A549 (cell line): ENCODE measurements around the gene SLC43A1. TPM values are rescaled to one million over a fixed set of nuclear protein-coding genes. Genes with fewer than 3 reads are reported as not detected.

Experiments
- ATAC-seq, 2 experiments: fragments of 200-7000 bp in 1 of 2; fragments of >200 bp in 1 of 2; cut with Nextera tagmentation in 1 of 2; cut with Tn5 transposase in 1 of 2; 3 replicates each; pipeline versions ENCODE4 v1.8.0 to v1.9.1; 2018 to 2020; ENCODE audit warnings: mild to moderate bottlenecking in 1 of 2, moderate library complexity in 1 of 2
- CTCF ChIA-PET: fragments of 300-600 bp; sonication (Branson Sonifier 250); formaldehyde crosslinking; extraction: SDS; loops from one replicate; lab custom pipeline; 2021; ENCODE audit warnings: antibody characterized with exemption, inconsistent platforms; lab: Yijun Ruan, JAX
- POLR2A ChIA-PET: fragments of 350-600 bp; formaldehyde crosslinking; extraction: SDS; loops from one replicate; lab custom pipeline; 2021; ENCODE audit warnings: antibody characterized with exemption, inconsistent platforms; lab: Yijun Ruan, JAX
- DNase-seq, 2 experiments: peaks; one replicate each; pipeline versions ENCODE4 v3.0.0 to v3.0.0-alpha.2; 2011 to 2016; ENCODE audit warnings: low read depth in 1 of 2, low spot score in 1 of 2
- FAIRE-seq: peaks from 2 replicates; lab custom pipeline; 2011; peaks lifted over from hg19 to GRCh38; lab: Jason Lieb, UNC
- H3K27ac ChIP-seq, 2 experiments: fragments of >200 bp; sonication (Bioruptor Twin); formaldehyde crosslinking; 3 replicates each; pipeline ENCODE4 v1.5.1; 2016 to 2017
- H3K4me1 ChIP-seq: fragments of >200 bp; sonication (Bioruptor Twin); formaldehyde crosslinking; 3 replicates; pipeline ENCODE4 v1.6.1; 2016
- H3K4me2 ChIP-seq: fragments of >200 bp; sonication (Bioruptor Twin); formaldehyde crosslinking; 3 replicates; pipeline ENCODE4 v1.6.1; 2016
- H3K4me3 ChIP-seq: fragments of >200 bp; sonication (Bioruptor Twin); formaldehyde crosslinking; 3 replicates; pipeline ENCODE4 v1.5.1; 2016
- H3K9me3 ChIP-seq: fragments of >200 bp; sonication (Bioruptor Twin); formaldehyde crosslinking; 3 replicates; pipeline ENCODE4 v1.6.1; 2016
- CBX8 ChIP-seq: fragments of 200-600 bp; sonication (generic); IDR thresholded peaks from 2 replicates; pipeline ENCODE4 v1.6.1; 2016
- CHD2 ChIP-seq: fragments of 150-350 bp; IDR thresholded peaks from 2 replicates; pipeline ENCODE4 v1.6.1; 2014; ENCODE audit warnings: low read length; ENCODE audit not compliant: partially characterized antibody
- HDAC2 ChIP-seq: fragments of 200-600 bp; sonication (generic); IDR thresholded peaks from 2 replicates; pipeline ENCODE4 v1.6.1; 2016
- KDM5A ChIP-seq: fragments of 200-600 bp; sonication (generic); IDR thresholded peaks from 2 replicates; pipeline ENCODE4 v1.6.1; 2016; ENCODE audit warnings: antibody characterized with exemption, mild to moderate bottlenecking
- MYC ChIP-seq: IDR thresholded peaks from 2 replicates; pipeline ENCODE4 v1.6.1; 2012; ENCODE audit warnings: mild to moderate bottlenecking, inconsistent platforms, low read length, improper control_type of control experiment, borderline replicate concordance
- NPAS2 ChIP-seq: fragments of 250-450 bp; sonication (Bioruptor Pico); IDR thresholded peaks from 2 replicates; pipeline ENCODE4 v1.8.0; 2022; ENCODE audit warnings: mild to moderate bottlenecking, moderate library complexity, borderline replicate concordance
- POLR2AphosphoS2 ChIP-seq: conservative IDR thresholded peaks from 2 replicates; pipeline ENCODE4 v1.6.1; 2012; ENCODE audit warnings: low read length, improper control_type of control experiment, inconsistent platforms
- RFX5 ChIP-seq: fragments of 450-650 bp; IDR thresholded peaks from 2 replicates; pipeline ENCODE4 v1.7.1; 2014; ENCODE audit warnings: antibody characterized with exemption, mild to moderate bottlenecking, moderate library complexity
- SREBF2 ChIP-seq: fragments of 450-650 bp; IDR thresholded peaks from 2 replicates; pipeline ENCODE4 v1.6.1; 2014; ENCODE audit warnings: mild to moderate bottlenecking, moderate library complexity
- ZFP36 ChIP-seq: fragments of 450-650 bp; IDR thresholded peaks from 2 replicates; pipeline ENCODE4 v1.6.1; 2014; ENCODE audit warnings: borderline replicate concordance; ENCODE audit not compliant: partially characterized antibody
- WGBS: methylation state at CpG from one replicate; pipeline ENCODE4 v1.1.6; 2017; ENCODE audit errors: missing lambda C conversion rate; 5-methylcytosine and 5-hydroxymethylcytosine counted together
- polyA plus RNA-seq, 4 experiments: library from polyadenylated mRNA; depleted of rRNA in 3 of 4; stranded (reverse); fragments of >200 nt; fragmentation: RNase III in 1 of 4; extraction: RNeasy Plus Mini Kit Qiagen cat#74134 plus additional on column Dnase treatment in 1 of 4; gene quantifications; 2 replicates in 3 of 4; 3 replicates in 1 of 4; pipeline ENCODE4 v1.2.3, GENCODE V29; 2011 to 2017
- TF ChIP-seq, protein P1 (sequence below): fragments of >200 bp; sonication (Bioruptor Twin); formaldehyde crosslinking; IDR thresholded peaks from 2 replicates; pipeline ENCODE4 v1.6.1; 2016
- TF ChIP-seq, protein P2 (sequence below): IDR thresholded peaks from 2 replicates; pipeline ENCODE4 v1.6.1; 2012
- TF ChIP-seq, protein P3 (sequence below): fragments of >200 bp; sonication (Bioruptor Twin); formaldehyde crosslinking; IDR thresholded peaks from 3 replicates; pipeline ENCODE4 v1.5.1; 2016
- TF ChIP-seq, protein P4 (sequence below): IDR thresholded peaks from 2 replicates; pipeline ENCODE4 v1.6.1; 2012; ENCODE audit warnings: low read depth, borderline replicate concordance
- TF ChIP-seq, protein P5 (sequence below): fragments of >200 bp; sonication (Bioruptor Twin); formaldehyde crosslinking; IDR thresholded peaks from 3 replicates; pipeline ENCODE4 v1.6.1; 2016
- TF ChIP-seq, protein P6 (sequence below): fragments of 250-450 bp; sonication (Bioruptor Pico); IDR thresholded peaks from 2 replicates; pipeline ENCODE4 v1.5.0; 2021; ENCODE audit warnings: mild to moderate bottlenecking, moderate library complexity, borderline replicate concordance
- TF ChIP-seq, protein P7 (sequence below): IDR thresholded peaks from 2 replicates; pipeline ENCODE4 v1.6.1; 2012

SLC43A1 gene
- polyA plus RNA-seq, 2 of the 4 experiments (the other 2 are of a cell fraction), result 1.0 to 4.6 TPM

DNA sequence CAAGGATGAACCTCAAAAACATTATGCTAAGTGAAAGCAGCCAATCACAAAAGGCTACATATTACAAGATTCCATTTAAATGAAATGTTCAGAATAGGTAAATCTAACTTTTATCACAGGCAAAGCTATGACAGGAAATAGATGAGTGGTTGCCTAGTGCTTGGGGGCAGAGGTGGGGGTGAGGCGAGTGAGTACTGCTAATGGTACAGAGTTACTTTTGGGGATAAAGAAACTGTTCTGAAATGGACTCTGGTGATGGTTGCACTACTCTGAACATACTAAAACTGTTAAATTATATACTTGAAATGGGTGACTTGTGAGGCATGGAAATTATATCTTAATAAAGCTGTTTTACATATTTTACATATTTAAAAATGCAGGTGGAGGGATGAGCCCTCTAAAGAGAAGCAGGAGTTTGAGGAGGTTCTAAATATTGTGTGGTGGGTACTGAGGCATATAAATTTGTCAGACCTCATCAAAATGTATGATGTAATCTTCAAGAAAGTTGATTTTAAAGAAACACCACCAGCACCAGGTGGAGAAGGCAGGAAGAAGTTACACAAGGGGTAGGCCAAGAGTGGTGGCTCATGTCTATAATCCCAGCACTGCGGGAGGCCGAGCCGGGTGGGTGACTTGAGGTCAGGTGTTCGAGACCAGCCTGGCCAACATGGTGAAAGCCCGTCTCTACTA, 3.6 kb downstream of the SLC43A1 start:
- Histone ChIP-seq H3K9me3 (no peaks in the 10 kb centered on the region), H3K4me1 (peaks cover 4% of the 10 kb centered on the region; the same call in 1 of the 3 replicates), H3K4me2 (no peak overlapping the region), H3K27ac (no peak overlapping the region), H3K4me3 (no peak overlapping the region)
- 87% methylated on average over 6 of the region's 6 CpGs for WGBS
- DNase-seq (no peak), ATAC-seq (no peak), FAIRE-seq (no peak)
- ChIA-PET CTCF (interaction anchor here (0.7 to 2.0 kb wide), 9 partner anchors 15 to 201 kb away, joined by 3 to 15 read pairs (median 4); partner anchors contain the start of gene UBE2L6), POLR2A (no interaction called here)
- TF ChIP-seq POLR2AphosphoS2 (no peak), HDAC2 (no peak), MYC (no peak), ZFP36 (no peak), NPAS2 (CRISPR knock-in tag) (no peak), KDM5A (no peak), CBX8 (no peak), CHD2 (no peak), SREBF2 (no peak), RFX5 (no peak)
- TF ChIP-seq, protein P1, sequence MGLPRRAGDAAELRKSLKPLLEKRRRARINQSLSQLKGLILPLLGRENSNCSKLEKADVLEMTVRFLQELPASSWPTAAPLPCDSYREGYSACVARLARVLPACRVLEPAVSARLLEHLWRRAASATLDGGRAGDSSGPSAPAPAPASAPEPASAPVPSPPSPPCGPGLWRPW, result no peak
- TF ChIP-seq, protein P2, sequence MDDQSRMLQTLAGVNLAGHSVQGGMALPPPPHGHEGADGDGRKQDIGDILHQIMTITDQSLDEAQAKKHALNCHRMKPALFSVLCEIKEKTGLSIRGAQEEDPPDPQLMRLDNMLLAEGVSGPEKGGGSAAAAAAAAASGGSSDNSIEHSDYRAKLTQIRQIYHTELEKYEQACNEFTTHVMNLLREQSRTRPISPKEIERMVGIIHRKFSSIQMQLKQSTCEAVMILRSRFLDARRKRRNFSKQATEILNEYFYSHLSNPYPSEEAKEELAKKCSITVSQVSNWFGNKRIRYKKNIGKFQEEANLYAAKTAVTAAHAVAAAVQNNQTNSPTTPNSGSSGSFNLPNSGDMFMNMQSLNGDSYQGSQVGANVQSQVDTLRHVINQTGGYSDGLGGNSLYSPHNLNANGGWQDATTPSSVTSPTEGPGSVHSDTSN, result no peak
- TF ChIP-seq, protein P3, sequence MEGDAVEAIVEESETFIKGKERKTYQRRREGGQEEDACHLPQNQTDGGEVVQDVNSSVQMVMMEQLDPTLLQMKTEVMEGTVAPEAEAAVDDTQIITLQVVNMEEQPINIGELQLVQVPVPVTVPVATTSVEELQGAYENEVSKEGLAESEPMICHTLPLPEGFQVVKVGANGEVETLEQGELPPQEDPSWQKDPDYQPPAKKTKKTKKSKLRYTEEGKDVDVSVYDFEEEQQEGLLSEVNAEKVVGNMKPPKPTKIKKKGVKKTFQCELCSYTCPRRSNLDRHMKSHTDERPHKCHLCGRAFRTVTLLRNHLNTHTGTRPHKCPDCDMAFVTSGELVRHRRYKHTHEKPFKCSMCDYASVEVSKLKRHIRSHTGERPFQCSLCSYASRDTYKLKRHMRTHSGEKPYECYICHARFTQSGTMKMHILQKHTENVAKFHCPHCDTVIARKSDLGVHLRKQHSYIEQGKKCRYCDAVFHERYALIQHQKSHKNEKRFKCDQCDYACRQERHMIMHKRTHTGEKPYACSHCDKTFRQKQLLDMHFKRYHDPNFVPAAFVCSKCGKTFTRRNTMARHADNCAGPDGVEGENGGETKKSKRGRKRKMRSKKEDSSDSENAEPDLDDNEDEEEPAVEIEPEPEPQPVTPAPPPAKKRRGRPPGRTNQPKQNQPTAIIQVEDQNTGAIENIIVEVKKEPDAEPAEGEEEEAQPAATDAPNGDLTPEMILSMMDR, result no peak
- TF ChIP-seq, protein P4, sequence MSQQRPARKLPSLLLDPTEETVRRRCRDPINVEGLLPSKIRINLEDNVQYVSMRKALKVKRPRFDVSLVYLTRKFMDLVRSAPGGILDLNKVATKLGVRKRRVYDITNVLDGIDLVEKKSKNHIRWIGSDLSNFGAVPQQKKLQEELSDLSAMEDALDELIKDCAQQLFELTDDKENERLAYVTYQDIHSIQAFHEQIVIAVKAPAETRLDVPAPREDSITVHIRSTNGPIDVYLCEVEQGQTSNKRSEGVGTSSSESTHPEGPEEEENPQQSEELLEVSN, result no peak
- TF ChIP-seq, protein P5, sequence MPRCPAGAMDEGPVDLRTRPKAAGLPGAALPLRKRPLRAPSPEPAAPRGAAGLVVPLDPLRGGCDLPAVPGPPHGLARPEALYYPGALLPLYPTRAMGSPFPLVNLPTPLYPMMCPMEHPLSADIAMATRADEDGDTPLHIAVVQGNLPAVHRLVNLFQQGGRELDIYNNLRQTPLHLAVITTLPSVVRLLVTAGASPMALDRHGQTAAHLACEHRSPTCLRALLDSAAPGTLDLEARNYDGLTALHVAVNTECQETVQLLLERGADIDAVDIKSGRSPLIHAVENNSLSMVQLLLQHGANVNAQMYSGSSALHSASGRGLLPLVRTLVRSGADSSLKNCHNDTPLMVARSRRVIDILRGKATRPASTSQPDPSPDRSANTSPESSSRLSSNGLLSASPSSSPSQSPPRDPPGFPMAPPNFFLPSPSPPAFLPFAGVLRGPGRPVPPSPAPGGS, result no peak
- TF ChIP-seq, protein P6, sequence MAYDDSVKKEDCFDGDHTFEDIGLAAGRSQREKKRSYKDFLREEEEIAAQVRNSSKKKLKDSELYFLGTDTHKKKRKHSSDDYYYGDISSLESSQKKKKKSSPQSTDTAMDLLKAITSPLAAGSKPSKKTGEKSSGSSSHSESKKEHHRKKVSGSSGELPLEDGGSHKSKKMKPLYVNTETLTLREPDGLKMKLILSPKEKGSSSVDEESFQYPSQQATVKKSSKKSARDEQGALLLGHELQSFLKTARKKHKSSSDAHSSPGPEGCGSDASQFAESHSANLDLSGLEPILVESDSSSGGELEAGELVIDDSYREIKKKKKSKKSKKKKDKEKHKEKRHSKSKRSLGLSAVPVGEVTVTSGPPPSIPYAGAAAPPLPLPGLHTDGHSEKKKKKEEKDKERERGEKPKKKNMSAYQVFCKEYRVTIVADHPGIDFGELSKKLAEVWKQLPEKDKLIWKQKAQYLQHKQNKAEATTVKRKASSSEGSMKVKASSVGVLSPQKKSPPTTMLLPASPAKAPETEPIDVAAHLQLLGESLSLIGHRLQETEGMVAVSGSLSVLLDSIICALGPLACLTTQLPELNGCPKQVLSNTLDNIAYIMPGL (CRISPR knock-in tag), result no peak
- TF ChIP-seq, protein P7, sequence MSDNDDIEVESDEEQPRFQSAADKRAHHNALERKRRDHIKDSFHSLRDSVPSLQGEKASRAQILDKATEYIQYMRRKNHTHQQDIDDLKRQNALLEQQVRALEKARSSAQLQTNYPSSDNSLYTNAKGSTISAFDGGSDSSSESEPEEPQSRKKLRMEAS, result no peak
